CD4-positive, alpha-beta T cell treated with Interleukin-21 for 1 hour (primary cell): ENCODE data around the gene ME3.

Experiments
- DNase-seq: peaks from one replicate; pipeline ENCODE4 v3.0.0-alpha.2; 2020

ME3 gene

DNA sequence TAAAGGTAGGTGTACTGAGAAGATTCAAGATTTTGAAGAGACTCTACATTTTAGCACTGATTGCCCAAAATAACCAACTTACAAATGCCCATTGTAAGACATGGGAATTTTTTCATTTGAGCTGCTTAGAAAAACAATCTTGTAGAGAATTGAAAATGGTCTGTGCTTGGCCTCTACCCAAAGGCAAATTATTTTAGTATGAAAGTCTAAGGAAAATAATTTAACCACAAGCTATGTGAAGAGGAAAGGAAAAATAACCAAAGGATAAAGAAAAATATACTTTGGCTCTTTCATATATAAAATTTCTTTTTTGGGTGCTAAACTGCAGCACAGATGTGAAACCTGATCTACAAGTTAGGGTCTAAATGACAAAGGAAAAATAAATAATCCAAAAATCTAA is 54.9 kb downstream of the ME3 start:
- DNase-seq = no peak

DNA sequence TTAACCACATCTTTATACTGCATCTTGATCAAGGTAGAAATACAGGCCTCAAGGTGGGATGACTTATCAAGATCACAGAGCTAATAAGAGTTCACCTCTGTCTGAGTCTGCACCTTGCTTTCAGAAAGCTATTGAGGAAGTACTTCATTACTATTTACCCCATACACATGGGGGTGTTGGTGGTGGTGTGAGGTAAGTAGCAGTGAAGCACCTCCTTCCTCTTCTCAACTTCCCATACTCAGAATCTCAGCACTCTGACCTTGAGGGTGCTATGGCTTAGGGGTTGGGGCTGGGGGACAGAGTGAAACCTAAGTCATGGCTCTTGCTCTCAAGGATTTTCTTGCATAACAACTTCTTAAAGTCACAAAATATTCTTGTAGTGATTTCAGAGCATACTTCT is 56.9 kb downstream of the ME3 start:
- no peak for DNase-seq

DNA sequence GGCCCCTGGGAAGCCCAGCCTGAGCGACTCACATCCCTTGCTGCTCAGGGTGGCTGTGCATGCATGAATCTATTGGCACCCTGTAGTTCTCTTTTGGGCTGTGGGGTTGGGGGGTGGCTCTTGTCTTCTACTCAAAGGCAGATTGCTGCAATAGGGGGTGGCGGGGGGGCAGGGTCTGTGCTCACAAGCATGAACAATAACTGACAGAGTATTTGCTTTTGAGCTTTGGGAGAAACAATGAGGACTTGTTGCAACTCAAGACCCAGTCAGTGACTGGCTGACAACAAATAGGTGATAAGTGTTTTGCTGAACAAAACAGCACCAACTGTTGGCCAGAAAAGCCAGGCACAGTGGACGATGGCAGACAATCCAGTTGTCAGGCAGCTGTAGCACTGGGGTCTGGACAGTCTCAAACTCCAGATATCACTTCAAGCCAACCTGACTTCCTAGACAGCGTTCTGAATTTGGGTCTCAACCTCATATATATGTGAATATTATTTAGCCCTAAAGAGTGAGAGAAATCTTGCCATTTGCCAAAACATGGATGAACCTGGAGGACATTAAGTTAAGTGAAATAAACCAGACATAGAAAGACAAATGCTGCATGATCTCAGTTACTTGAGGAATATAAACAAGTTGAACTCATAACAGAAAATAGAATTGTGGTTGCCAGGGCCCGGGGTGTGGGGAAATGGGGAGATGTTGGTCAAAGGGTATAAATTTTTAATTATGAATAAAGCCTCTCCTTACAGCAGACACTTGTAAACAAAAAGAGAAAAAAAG is 61.7 kb downstream of the ME3 start:
- no peak for DNase-seq

DNA sequence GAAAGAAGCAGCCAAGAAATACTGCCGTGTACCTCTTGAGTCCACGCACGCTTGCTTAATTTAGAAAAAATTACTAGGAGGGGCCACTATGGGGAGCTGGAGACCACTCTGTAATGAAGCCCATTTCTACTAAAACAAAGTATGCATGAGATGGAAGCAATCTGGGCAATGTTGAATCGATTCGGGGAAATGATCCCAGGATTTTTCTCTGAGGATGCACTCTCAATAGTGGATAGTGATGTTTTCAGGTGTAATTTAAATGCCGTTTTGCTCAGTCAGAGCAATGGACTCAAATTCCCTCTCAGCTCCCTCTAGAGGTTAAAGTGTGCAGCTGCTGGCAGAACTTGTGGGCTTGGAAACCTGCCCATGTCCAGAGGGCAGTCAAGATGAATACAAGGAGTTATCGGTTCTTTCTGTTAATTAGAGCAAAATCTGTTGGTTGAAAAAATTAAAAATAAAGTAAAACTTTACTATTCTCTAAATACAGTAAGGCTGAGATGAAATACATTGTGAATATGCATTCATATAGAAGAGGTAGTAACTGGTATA is 64.1 kb downstream of the ME3 start:
- peak; percentile 52 for DNase-seq

DNA sequence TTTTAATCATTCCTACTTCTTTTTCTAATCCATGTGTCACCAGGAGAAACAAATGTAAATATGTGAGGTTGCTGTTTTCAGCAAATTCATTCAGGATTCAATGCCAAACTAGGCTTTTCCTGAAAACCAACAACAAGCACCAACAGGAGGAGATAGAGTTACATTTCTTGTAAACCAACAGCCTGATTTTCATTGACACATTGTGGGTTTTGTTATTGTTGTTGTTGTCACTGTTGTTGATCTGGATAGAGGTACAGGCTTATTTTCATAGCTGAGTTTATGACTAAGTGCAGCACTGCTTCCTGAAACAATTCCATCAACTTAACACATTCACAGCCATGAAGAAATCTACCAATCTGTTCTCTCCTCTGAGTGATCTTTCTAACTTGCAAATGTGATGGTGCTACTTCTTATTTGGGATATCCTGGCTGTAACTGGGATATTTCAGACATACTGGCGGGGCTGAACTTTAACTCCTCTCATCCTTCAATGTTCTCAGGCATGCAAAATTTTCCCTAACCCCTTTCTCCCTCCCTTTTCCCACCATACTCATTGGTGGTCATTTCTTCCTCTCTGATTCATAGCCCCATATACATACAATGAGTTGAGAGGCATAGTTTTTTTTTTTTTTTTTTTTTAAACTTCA is 65.5 kb downstream of the ME3 start:
- DNase-seq = no peak

- DNase-seq = no peak
Observed at GRCh38 chr11:86606270-86606835, 66.1 kb downstream of the ME3 start.

DNA sequence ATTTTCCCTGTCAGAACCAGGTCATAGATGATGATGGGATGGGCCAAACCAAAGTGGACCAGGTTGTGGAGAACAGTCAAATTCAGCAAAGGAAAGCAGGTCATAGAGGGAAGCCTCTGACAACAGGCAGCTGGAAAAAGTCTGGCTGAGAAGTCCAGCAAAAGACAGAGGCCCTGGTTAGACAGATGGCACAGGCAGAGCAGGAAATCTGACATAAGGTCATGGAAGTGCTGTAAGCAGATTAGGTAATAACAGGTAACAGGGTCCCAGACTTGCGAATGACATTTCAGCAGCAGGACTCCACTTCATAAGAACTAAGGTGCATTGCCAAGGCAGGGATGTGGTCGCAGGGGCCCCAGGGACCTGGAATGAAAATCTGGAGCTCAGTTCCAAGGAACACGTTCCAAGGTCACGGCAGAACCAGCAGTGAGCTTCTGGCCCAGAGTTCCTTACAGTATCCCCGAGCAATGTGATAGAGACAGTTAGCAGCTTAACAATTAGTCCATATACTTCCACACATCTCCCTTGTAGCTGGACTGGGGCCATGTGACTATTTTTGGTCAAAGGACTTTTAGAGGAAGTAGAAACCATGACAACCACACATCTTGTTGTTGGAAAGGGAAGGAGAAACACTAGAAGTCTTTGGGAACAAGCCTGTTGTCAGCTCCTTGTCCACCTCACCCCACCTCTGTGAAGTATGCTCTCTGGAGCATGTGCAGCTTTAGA is 75.4 kb downstream of the ME3 start:
- DNase-seq = no peak

DNA sequence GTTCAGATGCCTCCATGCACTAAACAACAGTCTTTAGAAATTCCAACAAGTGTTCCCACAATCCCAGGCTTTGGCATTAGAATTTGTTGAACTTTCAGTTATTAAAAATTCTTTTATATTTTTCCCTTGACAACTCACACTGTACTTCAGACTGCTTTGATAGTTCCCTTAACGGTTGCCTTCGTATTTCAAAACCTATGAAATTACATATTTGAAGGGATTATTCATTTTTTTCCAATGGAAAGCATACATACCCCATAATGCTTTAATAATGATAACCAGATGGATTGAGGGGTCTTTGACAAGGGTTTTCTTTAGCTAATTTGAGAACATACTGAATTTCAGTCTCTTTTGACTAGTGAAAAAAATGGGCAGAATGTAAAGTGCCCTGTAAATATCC is 76.5 kb downstream of the ME3 start:
- DNase-seq = no peak

- no peak for DNase-seq
Observed at GRCh38 chr11:86595451-86595850, 77.0 kb downstream of the ME3 start.

- no peak for DNase-seq
Observed at GRCh38 chr11:86594746-86595145, 77.7 kb downstream of the ME3 start.

GRCh38 chr11:86593833-86594232 is 78.6 kb downstream of the ME3 start:
- no peak for DNase-seq

GRCh38 chr11:86592659-86593451 is 79.6 kb downstream of the ME3 start:
- peak; percentile 64 for DNase-seq

DNA sequence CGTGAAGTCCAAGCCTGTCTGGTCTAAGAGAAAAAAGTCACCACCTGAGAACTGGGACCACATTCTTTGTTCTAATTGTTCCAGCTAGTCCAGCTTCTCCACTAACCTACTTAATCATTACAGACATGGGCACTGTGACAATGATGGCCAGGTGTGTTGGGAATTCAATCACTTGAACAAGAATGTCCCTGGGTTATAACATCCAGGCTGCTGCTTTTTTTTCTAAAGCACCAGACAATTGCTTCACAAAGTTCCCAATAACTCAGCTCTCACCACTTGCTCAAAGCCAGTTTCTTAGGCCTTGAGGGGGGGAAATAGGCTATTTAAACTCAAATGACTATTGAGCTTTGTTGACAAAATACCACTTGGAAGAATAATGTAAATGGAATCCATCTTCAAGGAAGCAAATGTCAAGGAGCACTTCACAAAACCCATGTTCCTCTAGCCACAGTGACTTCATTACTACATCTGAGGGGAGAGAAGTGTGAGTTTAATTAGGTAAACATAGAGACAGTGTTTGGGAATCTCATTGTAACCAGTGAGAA is 80.3 kb downstream of the ME3 start:
- no peak for DNase-seq

- DNase-seq = no peak
Observed at GRCh38 chr11:86591631-86592030, 80.8 kb downstream of the ME3 start.

DNA sequence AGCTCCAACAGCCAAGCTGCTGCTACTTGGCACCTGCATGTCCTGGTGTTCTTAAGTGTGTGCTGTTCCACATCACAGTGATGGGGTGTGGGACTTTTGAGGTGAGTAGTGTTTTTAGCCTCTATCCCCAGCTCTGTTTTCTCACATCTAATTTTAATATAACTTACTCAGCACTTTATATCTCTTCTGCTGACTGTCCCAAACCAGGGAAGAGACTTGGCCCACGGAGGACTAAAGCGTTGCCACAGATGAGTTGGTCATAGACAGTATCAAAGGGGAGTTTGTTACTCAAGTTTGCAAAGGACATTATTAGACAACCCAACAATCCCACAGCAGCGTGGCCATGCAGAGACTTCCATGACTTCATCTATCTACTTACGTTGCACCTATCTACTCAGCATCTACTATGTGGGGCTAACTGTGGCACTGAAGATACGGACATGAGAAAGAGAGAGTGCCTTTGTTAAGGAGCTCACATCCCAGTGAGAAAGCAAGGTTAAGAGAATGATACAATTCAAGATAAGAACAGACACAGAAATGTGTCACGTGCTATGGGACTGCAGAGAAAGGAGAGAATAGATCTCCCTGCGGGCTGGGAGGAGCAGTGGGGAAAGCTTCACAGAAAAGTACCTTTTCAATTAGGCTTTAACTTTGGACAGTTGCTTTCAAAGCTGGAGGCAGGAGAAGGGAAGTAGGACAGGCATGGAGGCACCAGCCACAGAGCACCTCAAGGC is 82.4 kb downstream of the ME3 start:
- no peak for DNase-seq

GRCh38 chr11:86589204-86589603 is 83.2 kb downstream of the ME3 start:
- DNase-seq = no peak

GRCh38 chr11:86588566-86589090 is 83.8 kb downstream of the ME3 start:
- DNase-seq = no peak

GRCh38 chr11:86587264-86588193 is 84.9 kb downstream of the ME3 start:
- DNase-seq = no peak

DNA sequence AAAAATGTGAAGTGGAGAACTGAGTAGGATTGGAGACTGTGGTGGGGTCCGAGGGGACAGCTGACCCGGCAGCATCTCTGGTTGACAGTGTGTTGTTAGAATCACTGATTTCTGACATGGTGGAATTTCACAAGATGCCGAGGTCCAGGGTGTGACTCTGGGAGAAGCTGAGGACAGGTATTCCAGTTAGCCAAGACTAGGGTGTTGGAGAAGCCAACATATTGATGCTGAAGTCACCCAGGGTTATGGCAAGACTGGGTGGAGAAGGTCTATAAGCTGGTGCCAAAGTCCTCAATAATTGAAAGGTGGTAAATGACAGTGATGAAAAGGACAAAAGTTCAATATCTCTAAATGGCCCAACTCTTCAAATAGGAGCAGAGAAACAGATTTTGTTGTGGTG is 86.1 kb downstream of the ME3 start:
- no peak for DNase-seq

- DNase-seq = no peak
Observed at GRCh38 chr11:86582898-86583297, 89.5 kb downstream of the ME3 start.
